ENCODE results near the gene USP27X. TPM values are rescaled to one million over a fixed set of nuclear protein-coding genes. Genes with fewer than 3 reads are reported as not detected.

The USP27X gene
- total RNA-seq, 1 donor from 2014 or later, result 3.1 TPM

- Histone ChIP-seq H3K4me1 (peaks cover 20% of the 10 kb centered on the region), H3K27ac (no peak overlapping the region), H3K4me3 (no peak overlapping the region), H3K27me3 (ENCODE audit: low read depth) (no peaks in the 10 kb centered on the region), H3K9me3 (no peaks in the 10 kb centered on the region), H3K36me3 (no peaks in the 10 kb centered on the region)
- intact Hi-C loops (cut with DNase I), result no loop called here
- ATAC-seq (no peak), DNase-seq (no peak)
- TF ChIP-seq CTCF (IDR thresholded peaks at IDR 0.05), result no peak
Measured at GRCh38 chrX:49880668-49881067, 1.4 kb downstream of the USP27X start.

DNA sequence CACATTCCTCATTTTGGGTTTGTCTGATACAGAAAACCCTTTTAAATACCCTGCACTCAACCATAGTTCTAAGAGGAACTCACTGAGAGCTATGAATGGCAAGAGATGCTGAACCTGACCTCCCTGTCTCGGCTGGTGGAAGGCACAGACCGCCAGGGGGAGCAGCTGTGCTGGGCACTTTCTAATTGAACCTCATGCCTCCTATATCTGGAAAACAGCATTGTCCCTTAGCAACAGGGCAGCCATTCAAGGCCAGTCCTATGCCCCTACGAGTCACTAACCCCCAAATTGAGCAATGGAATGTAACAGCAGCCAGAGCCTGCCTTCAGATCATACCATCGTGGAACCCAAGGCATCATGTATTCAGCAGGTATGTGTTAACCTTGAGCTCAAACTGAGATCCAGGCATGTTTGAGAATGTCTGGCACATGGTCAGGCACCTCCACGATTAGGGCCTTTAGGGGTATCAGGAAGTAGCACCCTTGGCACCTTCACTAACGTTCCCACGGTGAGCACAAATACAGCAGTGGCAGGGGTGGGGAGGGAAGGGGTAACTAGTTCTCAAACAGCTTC, 5.1 kb downstream of the USP27X start:
- ATAC-seq (peak; percentile 62 to 82), DNase-seq (peak; percentile 73)
- Histone ChIP-seq H3K27me3 (ENCODE audit: low read depth) (no peaks in the 10 kb centered on the region), H3K4me3 (no peak overlapping the region), H3K4me1 (peaks cover 6% of the 10 kb centered on the region), H3K27ac (no peak overlapping the region), H3K9me3 (no peaks in the 10 kb centered on the region), H3K36me3 (no peaks in the 10 kb centered on the region)
- TF ChIP-seq CTCF (IDR thresholded peaks at IDR 0.05), result peak; percentile 69
- intact Hi-C loops (cut with DNase I), result no loop called here

DNA sequence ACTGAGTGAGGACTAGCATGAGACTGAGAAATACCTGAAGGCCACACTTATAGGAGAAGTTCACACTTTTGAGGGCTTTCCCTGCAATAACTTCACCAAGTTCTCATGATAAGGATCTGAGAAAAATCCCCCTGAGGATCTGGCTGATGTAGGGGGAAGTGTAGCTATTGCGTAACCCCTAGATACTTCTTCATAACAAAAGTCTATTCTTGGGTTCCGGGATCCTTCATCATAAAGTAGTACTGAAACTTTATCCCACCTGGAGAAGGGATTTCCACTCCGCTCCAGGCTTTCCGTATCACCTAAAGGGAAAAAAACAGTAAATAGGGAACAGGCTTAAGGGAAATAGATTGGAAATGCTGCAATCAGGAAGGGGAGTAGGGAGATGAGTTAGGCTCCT, 13.3 kb downstream of the USP27X start:
- Histone ChIP-seq H3K27ac (no peak overlapping the region), H3K4me1 (no peaks in the 10 kb centered on the region), H3K36me3 (no peaks in the 10 kb centered on the region), H3K9me3 (no peaks in the 10 kb centered on the region), H3K4me3 (no peak overlapping the region), H3K27me3 (ENCODE audit: low read depth) (no peaks in the 10 kb centered on the region)
- ATAC-seq (no peak), DNase-seq (no peak)
- no peak for TF ChIP-seq CTCF (IDR thresholded peaks at IDR 0.05)
- intact Hi-C loops (cut with DNase I), result no loop called here

GRCh38 chrX:49896951-49897350, 17.7 kb downstream of the USP27X start:
- Histone ChIP-seq H3K36me3 (no peaks in the 10 kb centered on the region), H3K9me3 (no peaks in the 10 kb centered on the region), H3K27me3 (ENCODE audit: low read depth) (no peaks in the 10 kb centered on the region), H3K4me3 (no peak overlapping the region), H3K27ac (no peak overlapping the region), H3K4me1 (no peaks in the 10 kb centered on the region)
- intact Hi-C loops (cut with DNase I), result no loop called here
- no peak for DNase-seq
- no peak for TF ChIP-seq CTCF (IDR thresholded peaks at IDR 0.05)
- ATAC-seq, result no peak

GRCh38 chrX:49901048-49901447, 21.8 kb downstream of the USP27X start:
- Histone ChIP-seq H3K27me3 (ENCODE audit: low read depth) (no peaks in the 10 kb centered on the region), H3K27ac (no peak overlapping the region), H3K36me3 (no peaks in the 10 kb centered on the region), H3K4me3 (no peak overlapping the region), H3K9me3 (no peaks in the 10 kb centered on the region), H3K4me1 (no peaks in the 10 kb centered on the region)
- no peak for TF ChIP-seq CTCF (IDR thresholded peaks at IDR 0.05)
- ATAC-seq (no peak), DNase-seq (no peak)
- intact Hi-C loops (cut with DNase I), result no loop called here

Measured in lower lobe of right lung (tissue), 2 donors.